Gastroesophageal sphincter (tissue), 3 donors: ENCODE measurements around the gene PCDHGA1.

Source experiments
- POLR2A ChIP-seq, 2 donors: fragments of 450-650 bp; IDR thresholded peaks; one replicate each; pipeline ENCODE4 v1.6.1; 2017; ENCODE audit warnings: antibody characterized with exemption in 2 of 2, mild to moderate bottlenecking in 2 of 2, moderate library complexity in 1 of 2
- TF ChIP-seq, protein P1 (sequence below), 4 experiments: fragments of 200-600 bp in 2 of 4; fragments of 450-650 bp in 2 of 4; sonication (generic) in 1 of 4; IDR thresholded peaks; one replicate each; pipeline ENCODE4 v1.5.1; 2017 to 2019; ENCODE audit warnings: antibody characterized with exemption in 4 of 4, mild to moderate bottlenecking in 2 of 4, moderate library complexity in 2 of 4

DNA sequence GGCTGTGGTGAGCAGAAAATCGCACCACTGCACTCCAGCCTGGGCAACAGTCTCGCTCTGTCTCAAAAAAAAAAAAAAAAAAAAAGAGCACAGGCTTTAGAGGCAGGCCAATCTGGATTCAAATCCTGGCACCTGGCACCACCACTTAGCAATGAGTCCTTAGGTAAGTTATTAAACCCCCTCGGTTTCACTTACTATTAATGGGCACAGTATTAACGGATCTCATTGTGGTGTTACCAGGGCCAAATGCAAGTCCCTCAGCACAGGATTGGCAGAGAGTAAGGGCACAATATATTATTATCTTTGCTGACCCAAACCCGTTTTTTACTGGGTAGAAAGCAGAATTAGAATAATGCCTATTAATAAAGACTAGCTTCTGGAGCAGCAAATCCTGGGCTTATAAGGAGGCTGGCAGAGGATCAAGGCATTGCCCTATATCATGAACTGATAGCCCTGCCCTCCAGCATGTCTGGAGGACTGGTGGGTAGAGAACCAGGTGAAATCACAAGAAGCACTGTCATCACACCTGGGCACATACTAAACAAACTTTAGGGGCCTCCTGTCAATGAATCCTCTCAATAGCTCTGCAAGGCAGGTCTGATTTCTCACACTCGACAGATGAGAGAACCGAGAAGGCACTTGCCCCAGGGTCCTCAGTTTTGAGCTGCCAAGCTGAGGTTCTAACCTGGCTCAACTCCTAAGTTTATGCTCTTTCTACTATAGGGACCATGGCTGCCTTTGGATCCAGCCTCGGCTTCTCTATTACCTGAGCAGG, 176.3 kb downstream of the PCDHGA1 start:
- TF ChIP-seq, protein P1, sequence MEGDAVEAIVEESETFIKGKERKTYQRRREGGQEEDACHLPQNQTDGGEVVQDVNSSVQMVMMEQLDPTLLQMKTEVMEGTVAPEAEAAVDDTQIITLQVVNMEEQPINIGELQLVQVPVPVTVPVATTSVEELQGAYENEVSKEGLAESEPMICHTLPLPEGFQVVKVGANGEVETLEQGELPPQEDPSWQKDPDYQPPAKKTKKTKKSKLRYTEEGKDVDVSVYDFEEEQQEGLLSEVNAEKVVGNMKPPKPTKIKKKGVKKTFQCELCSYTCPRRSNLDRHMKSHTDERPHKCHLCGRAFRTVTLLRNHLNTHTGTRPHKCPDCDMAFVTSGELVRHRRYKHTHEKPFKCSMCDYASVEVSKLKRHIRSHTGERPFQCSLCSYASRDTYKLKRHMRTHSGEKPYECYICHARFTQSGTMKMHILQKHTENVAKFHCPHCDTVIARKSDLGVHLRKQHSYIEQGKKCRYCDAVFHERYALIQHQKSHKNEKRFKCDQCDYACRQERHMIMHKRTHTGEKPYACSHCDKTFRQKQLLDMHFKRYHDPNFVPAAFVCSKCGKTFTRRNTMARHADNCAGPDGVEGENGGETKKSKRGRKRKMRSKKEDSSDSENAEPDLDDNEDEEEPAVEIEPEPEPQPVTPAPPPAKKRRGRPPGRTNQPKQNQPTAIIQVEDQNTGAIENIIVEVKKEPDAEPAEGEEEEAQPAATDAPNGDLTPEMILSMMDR (IDR thresholded peaks at IDR 0.05), result no peak
- no peak for TF ChIP-seq POLR2A (IDR thresholded peaks at IDR 0.05)
